Activated CD4-positive, alpha-beta T cell treated with anti-CD3 and anti-CD28 coated beads for 4 hours (primary cell): ENCODE results near the gene ARG2.
"Not testable (repeated sequence)": the region's sequence is repeated elsewhere in the genome, so short reads cannot be mapped to it uniquely, and the experiment has no call there.

Experiments used
- DNase-seq, 2 donors: peaks; one replicate each; pipeline ENCODE4 v3.0.0-alpha.2; 2020

ARG2 gene

DNA sequence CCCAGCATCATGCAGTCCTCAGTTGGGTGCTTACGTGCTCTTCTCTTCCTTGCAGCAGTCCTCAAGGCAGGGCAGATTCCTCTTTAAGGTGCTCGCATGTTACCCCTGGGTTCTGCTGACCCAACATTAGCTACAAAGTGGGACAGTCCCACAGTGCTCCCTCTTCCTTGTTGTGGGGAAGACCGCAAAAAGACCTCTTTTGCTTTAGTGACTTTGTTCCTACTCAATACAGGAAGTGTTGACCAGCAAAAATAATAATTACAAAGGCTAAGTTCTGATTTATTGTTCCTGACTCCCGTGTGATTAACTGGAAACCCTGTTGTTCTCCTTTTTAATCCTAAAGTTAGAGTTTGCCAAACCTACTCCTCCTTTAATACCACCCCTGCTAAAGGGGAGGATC is 33.4 kb upstream of the ARG2 start:
- DNase-seq = no peak

DNA sequence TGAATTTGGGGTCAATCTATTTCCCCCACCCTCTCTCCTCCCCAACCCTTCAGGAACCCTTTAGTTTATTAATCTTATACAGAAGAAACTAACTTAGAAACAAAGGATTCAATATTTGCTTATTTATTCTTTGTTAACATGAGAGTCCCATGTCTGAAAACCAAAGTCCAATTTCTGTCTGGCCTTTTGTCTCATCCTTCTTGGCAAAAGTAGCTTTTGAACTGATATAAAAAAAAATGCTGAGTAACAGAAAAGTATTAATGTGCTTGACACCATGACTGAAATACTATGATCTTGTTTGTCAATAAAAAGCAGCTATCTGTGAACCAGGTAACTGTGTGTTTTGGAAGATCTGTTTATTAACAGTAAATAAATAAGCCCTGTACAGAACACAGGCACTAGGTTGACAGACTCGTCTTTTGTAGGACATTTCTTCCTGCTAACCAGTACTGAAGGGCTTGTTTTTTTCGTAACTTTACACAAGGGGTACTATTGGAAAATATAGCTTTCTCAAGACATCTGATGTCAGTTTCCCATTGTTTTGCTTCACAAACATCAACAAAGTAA is 30.4 kb upstream of the ARG2 start:
- DNase-seq = no peak

DNA sequence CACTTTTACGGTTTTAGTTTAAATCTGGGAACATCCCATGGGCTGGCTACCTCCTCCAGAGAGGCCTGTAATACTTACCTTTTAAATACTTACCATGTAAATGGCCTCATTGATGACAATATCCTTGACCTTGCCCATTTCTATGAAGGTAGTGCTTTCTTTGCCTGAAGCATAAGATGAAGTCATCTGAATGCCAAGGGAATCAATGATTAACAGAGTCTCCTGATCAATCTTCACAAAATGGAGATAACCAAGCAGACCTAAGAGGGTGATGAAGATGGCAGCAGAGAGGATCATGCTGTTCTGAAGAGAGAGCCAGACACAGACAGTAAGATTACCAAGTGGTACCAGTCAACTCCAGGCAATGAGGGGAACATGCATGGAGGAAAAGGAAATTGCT is 26.1 kb upstream of the ARG2 start:
- DNase-seq = not testable (repeated sequence)

DNA sequence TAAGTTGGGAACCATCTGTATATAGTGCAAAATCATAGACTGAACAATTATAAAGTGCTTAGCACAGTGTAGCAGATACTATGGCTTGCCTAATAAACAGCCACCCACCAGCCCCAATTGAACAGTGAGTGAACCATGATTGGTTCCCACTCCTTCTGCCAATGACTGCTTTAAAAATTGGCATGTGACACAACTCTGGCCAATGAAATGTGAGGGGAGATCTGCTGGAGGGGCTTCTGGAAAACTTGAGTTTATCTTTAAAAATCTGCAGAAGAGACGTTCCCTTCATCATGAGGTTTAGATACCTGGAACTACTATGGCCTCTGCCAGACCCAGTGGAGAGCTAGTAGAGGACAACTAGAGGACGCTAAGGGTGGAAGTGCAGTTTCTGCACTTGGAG is 24.3 kb upstream of the ARG2 start:
- DNase-seq = no peak

DNA sequence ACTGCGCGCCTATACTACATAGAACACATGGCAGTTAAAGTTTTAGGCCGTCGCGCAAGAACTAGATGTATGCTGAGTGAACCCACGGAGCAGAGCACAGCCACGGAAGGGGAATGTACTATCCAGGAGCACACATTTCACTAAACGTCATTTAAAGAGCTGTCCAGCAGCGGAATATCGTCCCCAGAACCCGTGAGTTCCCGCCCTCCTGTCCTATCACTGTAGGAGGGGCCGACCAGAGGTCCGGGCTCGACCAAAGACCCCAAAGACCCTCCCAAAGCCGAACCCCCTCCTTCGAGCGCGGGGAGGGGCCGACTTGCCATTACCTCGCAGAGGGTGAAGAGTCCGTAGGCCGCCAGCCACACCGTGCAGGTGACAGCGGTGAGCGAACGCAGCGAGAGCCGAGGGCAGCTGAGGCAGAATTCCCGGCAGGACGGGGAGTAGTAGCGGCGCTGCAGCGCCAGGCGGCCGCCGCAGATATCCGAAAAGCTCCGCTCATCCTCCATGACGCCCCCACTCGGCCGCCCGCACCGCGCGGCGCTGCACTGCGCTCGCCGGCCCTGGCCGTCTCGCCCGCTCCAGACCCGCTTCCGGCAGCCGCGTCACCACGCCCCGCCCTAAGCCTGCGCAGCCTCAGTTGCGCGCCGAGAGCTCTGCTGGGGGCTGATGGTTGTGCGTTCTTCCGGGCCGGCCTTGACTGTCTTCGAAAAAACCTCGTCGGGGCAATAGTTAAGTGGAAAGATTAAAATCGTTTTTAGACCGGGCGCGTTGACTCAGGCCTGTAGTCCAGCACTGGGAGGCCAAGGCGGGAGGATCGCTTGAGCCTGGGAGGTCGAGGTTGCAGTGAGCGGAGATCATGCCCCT is 19.8 kb upstream of the ARG2 start, which contains the start of gene PIGH:
PIGH (minus strand) TSS at position 571 of the 864 bp plus-strand sequence; CDS start at position 506, 65 bp downstream.
- peak; percentile 86 to 93 for DNase-seq

DNA sequence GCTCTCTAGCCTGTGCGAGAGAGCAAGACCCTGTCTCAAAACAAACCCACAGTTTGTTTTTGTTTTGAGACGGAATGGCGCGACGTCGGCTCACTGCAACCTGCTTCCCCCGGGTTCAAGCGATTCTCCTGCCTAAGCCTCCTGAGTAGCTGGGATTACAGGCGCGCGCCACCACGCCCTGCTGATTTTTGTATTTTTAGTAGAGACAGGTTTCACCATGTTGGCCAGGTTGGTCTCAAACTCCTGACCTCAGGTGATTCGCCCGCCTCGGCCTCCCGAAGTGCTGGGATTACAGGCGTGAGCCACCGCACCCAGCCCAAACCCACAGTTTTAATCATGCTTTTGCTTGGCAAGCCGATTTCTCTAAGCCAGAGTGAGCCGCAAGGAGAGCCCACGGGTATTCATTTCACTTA is 19.2 kb upstream of the ARG2 start:
- not testable (repeated sequence) for DNase-seq

DNA sequence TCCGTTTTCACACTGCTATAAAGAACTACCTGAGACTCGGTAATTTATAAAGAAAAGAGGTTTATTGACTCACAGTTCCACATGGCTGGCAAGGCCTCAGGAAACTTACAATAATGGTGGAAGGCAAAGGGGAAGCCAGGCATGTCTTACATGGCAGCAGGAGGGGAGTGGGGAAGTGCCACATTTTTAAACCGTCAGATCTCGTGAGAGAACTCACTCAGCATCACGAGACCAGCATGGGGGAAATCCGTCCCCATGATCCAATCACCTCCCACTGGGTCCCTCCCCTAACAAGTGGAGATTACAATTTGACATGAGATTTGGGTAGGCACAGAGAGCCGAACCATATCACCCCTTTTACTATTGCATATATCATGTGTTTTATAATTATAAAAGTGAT is 17.6 kb upstream of the ARG2 start:
- DNase-seq = no peak

DNA sequence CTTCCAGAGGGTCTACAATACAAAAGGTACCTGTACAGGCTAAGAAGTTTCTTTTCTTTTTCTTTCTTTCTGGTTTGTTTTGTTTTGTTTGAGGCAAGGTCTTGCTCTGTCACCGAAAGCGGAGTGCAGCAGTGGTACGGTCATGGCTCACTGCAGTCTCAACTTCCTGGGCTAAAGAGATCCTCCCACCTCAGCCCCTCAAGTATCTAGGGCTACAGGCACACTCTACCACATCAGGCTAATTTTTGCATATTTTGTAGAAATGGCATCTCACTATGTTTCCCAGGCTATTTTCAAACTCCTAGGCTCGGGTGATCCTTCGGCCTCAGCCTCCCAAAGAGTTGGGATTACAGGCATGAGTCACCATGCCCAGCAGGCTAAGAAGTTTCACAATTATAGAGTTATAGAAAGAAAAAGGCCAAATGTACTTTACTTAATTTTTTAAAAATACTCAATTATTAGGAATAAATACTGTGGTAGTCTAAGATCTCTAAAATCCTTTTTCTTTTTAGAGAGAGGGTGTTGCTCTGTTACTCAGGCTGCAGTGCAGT is 16.6 kb upstream of the ARG2 start:
- DNase-seq = no peak

DNA sequence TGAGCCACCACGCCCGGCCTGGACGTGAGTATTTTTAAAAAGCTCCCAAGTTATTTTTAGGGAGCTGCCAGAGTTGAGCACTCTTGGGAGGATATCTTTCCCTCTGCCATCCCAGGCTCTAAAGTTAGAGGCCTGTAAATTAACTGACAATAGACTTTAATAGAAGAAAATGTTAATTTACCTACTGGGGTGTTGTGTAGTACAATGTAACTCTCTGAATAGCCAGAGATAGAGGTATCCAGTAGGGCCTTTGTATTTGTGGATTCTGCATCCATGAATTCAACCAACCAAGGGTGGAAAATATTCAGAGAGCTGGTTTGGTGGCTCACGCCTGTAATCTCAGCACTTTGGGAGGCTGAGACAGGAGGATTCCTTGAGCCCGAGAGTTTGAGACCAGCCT is 12.1 kb upstream of the ARG2 start:
- no peak for DNase-seq

DNA sequence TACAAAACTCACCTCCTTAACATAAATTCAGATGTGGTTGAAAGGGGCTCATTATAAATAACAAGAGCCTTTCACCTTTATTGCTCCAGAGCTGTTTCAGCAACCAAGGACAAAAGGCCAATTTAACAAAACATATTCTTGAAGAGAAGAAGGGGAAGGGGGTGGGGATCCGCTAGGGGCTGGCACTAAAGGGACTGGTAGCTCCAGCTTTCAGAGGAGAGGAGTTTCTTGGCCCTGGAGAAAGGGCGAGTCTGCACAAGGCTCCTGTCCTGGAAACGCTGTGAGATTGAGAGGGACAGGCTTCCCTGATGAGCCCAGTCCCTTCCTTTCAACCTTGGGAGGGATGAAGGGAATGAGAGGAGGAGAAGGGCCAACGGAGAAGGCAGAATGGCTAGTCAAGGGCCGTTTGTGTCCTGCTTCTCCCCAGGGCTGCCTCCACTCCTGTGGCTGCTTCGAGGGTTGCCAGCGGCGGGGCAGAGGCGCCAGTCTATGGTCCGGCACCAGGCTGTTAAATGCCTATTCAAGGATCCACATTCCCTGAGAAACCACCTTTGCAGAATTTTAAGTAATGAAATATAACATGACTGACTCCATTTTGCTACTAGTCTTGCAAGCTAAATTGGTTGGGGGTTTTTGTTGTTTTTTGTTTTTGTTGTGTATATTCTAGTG is 9.9 kb upstream of the ARG2 start:
- DNase-seq = no peak

DNA sequence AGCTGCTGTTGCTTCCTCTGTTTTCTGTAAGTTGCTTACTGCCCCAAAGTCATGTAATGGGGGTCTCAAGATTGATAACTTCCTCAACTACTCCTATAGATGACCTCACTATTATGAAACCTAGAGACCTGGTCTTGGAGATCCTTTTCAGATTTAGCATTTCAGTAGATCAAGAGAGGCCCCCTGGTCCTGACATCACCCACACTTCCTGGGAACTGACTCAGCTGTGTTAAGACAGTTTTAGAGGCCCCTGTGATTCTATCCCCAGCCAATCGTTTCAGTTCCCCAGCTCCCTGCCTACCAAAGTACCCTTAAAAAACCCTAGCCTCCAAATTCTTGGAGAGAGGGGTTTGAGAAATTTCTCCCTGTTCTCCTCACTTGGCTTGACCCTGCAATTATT is 9.2 kb upstream of the ARG2 start:
- no peak for DNase-seq

DNA sequence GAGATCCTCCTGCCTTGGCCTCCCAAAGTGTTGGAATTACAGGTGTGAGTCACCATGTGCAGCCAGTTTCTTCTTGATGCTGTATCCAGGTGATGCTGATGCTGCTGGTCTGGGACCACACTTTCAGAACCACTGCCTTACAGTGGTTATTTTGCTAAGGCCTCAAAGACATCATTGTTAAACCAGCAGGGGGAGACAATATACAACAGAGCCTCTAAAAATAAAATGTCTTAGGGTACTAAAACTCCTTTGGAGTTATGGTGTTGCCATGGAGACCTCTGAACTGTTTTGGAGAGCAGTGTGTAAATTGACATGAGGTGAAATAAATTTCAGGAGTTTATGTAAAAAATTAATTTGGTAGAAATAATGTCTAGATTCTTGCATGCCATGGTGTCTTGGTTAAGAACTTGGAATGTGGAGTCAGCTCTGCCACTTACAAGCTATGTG is 1.1 kb upstream of the ARG2 start:
- DNase-seq = peak in 1 of 2 donors; percentile 12

DNA sequence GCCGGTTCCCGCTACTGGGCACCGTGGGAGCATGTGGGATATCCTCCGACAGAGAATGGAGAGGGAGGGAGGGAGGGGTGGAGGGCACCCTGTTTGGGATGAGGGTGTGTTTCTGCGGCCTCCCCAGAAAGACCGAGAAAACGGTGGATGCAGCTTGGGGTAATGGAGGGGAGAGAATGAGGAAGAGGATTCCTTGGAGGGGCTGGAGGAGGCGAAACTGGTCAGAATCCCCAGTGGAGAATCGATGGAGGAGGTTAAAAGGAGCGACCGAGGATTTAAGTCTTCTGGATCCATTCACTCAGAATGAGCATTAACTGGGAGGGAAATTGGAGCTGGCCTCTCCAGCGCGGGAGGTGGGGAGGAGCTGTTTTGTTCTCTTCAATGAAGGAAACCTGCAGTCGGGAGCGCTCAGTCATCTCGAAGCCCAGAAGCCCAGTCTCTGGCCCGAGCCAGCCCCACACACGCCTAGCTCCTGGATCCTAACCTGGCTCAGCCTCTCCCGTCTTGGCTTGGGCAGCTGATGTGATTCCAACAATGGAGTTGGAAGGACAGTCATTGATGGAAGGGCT is 581 bp downstream of the ARG2 start:
- DNase-seq = no peak

DNA sequence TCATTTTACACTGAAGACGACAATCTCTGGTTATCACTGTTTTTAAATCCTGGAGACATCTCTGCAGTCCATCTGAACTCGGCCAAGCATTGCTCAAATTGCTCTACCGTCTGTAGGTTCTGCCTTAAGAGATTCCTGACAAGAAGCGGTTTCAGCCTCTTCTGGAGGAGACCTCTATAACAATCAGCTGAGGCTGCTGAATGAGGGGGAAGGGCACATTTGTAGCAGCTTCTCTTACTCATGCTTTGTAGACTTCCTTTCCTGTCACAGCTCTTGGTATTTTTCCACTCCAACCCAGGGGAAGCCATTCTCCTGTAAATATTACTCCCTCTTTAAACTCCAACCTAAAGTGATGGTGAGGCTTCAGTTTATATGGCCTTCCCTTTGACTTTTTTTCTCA is 3.0 kb downstream of the ARG2 start:
- DNase-seq = no peak

DNA sequence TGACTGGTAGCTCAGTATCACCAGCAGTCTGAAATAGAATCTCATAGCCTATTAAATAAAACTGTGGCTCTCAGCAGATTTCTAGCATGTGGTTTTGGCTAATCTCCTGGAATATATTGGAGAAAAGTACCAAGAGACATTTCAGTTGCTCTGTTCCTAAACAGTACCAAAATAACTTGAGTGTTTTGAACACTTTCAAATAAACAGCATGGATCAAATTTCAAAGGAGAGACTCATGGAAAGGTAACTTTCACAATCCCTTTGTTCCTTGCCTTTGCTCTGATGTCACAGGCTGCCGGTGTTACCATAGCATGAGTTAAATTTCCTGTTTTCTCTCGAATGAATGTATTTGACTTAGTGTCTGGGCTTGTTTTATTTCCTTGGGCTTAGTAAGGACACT is 3.4 kb downstream of the ARG2 start:
- no peak for DNase-seq

DNA sequence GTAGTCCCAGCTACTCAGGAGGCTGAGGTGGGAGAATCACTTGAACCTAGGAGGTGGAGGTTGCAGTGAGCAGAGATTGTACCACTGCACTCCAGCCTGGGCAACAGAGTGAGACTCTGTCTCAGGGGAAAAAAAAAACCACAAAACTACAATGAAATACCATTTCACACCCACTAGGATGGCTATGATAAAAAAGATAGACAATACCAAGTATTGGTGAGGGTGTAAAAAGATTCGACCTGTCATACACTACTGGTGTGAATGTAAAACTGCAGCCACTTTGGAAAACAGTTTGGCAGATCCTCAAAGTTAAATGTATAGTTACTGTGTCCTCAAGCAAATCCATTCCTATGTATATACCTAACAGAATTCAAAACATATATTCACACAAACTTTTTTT is 6.4 kb downstream of the ARG2 start:
- not testable (repeated sequence) for DNase-seq

DNA sequence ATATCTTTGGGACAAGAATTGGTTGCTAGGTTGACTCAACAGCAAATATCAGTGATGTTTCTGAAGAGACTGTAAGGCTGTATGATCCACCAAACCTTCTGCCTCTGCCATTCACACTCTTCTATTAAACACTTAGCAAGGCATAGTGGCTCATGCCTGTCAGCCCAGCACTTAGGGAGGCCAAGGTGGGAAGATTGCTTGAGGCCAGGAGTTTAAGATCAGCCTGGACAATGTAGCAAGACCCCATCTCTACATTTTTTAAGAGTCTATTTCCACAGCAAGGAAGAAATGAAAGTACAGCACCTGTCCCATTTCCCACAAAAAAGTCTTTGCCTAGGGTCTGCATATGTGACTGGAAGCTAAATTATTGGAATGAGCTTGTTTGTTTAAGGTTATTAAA is 7.8 kb downstream of the ARG2 start:
- DNase-seq = no peak

DNA sequence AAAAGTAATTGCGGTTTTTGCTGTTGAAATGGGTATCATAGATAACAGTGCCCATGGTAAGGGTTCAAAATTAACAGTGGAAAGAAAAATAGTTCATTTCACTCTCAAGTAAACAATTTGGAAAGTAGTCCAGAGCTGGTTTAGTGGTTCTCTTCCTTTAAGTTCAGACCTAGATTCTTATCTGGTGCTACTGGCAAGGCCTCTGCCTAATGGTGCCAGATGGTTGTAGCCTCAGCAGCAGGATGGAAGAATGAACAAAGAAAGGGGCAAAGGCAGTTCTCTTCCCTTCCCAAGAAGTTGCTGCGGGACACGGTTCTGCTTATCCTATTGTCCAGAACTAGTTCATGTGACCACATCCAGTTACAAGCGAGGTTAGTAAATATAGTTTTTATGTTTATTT is 10.5 kb downstream of the ARG2 start:
- DNase-seq = no peak

DNA sequence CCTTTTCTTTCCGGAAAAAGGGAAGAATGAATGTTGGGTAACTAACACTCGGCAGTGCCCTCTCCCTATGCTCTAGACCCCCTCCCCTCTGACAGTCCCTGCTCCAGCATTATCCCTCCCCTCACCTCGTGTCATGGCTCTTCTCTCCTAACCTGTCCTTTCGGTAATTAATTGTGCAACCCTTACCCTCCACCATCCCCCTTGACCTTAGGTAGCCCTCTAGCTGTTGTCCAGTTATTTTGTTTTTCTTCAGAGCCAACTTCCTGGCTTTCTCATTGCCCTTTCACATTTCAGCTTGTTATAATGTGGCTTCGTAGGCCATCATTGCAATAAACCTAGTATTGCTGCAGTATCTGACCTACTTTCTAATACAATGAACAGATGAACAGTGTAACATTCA is 11.2 kb downstream of the ARG2 start:
- DNase-seq = no peak

DNA sequence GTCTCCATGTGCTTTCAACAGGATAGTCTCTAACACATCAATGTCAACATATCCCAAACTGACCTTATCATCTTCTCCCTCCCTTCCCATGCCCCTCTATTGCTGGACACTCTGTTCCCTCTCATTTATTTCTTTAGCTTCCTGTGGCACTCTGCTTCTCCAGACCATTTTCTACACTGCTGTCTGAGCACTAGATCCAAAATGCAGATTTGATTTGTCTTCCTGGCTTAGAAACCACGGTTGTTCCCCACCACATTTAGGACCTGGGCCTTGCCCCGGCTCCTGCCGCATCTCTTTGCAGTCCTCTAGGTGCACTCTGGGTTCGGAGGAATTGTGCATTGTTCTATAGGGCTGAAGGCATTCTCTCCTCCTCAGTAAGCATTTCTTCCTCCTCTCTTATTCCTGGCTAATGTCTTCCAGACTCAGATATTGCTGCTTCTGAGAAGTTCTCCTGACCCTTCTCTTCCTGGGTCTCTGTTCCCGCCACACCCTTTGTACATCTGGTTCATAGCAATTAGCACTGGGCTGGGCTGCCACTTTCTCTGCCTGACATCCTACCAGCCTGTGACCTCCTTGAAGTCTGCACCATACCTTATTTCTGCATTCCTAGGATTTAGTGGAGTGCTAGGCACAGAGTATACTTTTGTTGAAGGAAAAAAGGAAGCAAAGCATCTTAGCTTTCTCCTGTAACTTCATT is 13.9 kb downstream of the ARG2 start:
- no peak for DNase-seq

DNA sequence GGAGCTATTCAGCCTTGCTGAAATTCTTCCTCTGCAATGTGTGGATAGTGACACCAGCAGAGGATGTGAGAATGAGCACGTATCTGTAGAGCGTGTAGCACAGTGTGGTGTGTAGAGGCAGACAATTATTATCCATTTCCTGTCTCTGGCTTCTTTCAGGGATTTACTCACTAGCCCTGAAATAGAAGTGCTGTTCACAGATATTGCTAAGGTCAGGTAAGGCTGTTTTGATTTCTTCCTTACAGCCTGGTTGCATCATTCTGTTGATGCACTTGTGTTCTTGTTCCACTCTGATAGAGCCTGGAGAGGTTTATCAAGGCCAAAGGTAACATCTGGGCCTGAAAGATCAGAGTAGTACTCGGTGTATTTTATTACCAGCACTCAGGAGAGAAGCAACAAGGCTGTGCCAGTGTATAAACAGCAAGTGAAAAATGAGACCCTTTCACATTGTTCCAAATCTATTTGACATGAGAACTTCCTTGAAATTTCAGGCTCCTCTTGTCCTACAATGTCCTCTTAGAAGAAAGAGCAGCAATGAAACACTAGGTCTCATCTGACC is 16.7 kb downstream of the ARG2 start:
- no peak for DNase-seq

DNA sequence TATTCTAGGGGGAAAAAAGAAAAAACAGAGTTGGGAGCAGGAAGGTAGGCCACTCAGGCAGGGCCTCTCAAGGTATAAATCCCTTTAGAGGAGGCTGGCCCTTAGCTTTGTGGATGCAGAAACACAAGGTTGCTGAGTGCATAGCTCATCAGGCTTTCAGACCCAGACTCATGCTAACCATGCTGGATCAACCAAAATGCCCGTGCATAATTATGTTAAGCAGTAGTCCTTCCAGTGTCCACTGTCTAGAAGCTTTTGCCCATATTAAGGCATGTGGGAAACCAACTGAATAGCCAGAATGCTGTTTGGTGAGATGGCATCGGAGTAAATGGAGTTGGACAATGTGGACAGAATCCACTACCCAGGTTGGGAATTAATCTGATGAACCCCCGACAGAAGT is 18.9 kb downstream of the ARG2 start:
- no peak for DNase-seq
